ENCODE data around the gene COPA. TPM values are rescaled to one million over a fixed set of nuclear protein-coding genes. Genes with fewer than 3 reads are reported as not detected.
"Not testable (repeated sequence)": the region's sequence is repeated elsewhere in the genome, so short reads cannot be mapped to it uniquely, and the experiment has no call there.

Gene COPA
- 100 to 1,000 TPM; 140 to 167 (median 148) TPM for total RNA-seq
- 111 TPM for total RNA-seq (2013)

GRCh38 chr1:160342953-160343869 lies at the start of gene COPA, which contains the start of gene NCSTN:
Gene COPA, minus strand, starts transcription at chr1:160343250. Its CDS starts 80 bp downstream, at chr1:160343170.
Gene NCSTN, plus strand, starts transcription at chr1:160343383. Its CDS starts 14 bp downstream, at chr1:160343397.
- Mint-ChIP-seq H3K4me3 (peak within 1 kb of the TSS; percentile 100), H3K27me3 (ENCODE audit: low read depth in 2 of 2) (no peaks in the 10 kb centered on the region), H3K9me3 (no peaks in the 10 kb centered on the region), H3K36me3 (peaks cover 26% of the 10 kb centered on the region), H3K4me1 (peaks cover 40 to 45% of the 10 kb centered on the region in 2 donors), H3K27ac (peak within 1 kb of the TSS; percentile 99 to 100)
- Histone ChIP-seq H3K4me3 (ENCODE audit: low read length) (peak within 1 kb of the TSS; percentile 89), H3K27ac (ENCODE audit: low read length) (peak within 1 kb of the TSS; percentile 93), H3K9me3 (ENCODE audit: control insufficient read depth, insufficient read depth, low read length) (no peaks in the 10 kb centered on the region), H3K27me3 (ENCODE audit: control insufficient read depth, insufficient read depth, low read length) (no peaks in the 10 kb centered on the region), H3K4me1 (ENCODE audit: control insufficient read depth, insufficient read depth, low read length) (peaks cover 16% of the 10 kb centered on the region), H3K36me3 (ENCODE audit: control insufficient read depth, insufficient read depth, low read length) (peaks cover 37% of the 10 kb centered on the region)
- peak; percentile 83 to 96 for DNase-seq
- 0% methylated on average over 58 of the region's 58 CpGs for WGBS (ENCODE audit: insufficient coverage)
- intact Hi-C loops (cut with micrococcal nuclease), result loop anchor here (1.0 to 2.0 kb wide), 3 partner anchors 58 to 264 kb away; partner anchors contain the start of gene PEX19
- TF ChIP-seq, protein P1, sequence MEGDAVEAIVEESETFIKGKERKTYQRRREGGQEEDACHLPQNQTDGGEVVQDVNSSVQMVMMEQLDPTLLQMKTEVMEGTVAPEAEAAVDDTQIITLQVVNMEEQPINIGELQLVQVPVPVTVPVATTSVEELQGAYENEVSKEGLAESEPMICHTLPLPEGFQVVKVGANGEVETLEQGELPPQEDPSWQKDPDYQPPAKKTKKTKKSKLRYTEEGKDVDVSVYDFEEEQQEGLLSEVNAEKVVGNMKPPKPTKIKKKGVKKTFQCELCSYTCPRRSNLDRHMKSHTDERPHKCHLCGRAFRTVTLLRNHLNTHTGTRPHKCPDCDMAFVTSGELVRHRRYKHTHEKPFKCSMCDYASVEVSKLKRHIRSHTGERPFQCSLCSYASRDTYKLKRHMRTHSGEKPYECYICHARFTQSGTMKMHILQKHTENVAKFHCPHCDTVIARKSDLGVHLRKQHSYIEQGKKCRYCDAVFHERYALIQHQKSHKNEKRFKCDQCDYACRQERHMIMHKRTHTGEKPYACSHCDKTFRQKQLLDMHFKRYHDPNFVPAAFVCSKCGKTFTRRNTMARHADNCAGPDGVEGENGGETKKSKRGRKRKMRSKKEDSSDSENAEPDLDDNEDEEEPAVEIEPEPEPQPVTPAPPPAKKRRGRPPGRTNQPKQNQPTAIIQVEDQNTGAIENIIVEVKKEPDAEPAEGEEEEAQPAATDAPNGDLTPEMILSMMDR (IDR thresholded peaks at IDR 0.05), result no peak
- ATAC-seq, result peak; percentile 95 to 99 (median 96)

GRCh38 chr1:160388406-160388805 lies 45.4 kb upstream of the COPA start:
- H3K9me3 ChIP-seq (ENCODE audit: control insufficient read depth, insufficient read depth, low read length); H3K36me3 ChIP-seq (ENCODE audit: control insufficient read depth, insufficient read depth, low read length); H3K27me3 ChIP-seq (ENCODE audit: control insufficient read depth, insufficient read depth, low read length); H3K4me1 Mint-ChIP-seq; H3K4me3 ChIP-seq (ENCODE audit: low read length); DNase-seq; intact Hi-C loops (cut with micrococcal nuclease); H3K9me3 Mint-ChIP-seq; H3K27ac ChIP-seq (ENCODE audit: low read length); ATAC-seq; H3K27ac Mint-ChIP-seq; H3K4me1 ChIP-seq (ENCODE audit: control insufficient read depth, insufficient read depth, low read length); H3K4me3 Mint-ChIP-seq; H3K36me3 Mint-ChIP-seq: not testable (repeated sequence)
- WGBS (ENCODE audit: insufficient coverage), result 100% methylated on average over 2 of the region's 4 CpGs
- peaks cover 17 to 18% of the 10 kb centered on the region in 2 donors for H3K27me3 Mint-ChIP-seq (ENCODE audit: low read depth in 2 of 2)

DNA sequence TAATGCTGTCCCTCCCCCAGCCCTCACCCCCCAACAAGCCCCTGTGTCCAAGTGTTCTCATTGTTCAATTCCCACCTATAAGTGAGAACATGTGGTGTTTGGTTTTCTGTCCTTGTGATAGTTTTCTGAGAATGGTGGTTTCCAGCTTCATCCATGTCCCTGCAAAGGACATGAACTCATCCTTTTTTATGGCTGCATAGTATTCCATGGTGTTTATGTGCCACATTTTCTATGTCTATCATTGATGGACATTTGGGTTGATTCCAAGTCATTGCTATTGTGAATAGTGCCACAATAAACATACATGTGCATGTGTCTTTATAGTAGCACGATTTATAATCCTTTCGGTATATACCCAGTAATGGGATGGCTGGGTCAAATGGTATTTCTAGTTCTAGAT lies 41.8 kb upstream of the COPA start:
- H3K27ac Mint-ChIP-seq; H3K9me3 ChIP-seq (ENCODE audit: control insufficient read depth, insufficient read depth, low read length); DNase-seq; H3K4me1 ChIP-seq (ENCODE audit: control insufficient read depth, insufficient read depth, low read length); intact Hi-C loops (cut with micrococcal nuclease); H3K4me3 Mint-ChIP-seq; H3K36me3 ChIP-seq (ENCODE audit: control insufficient read depth, insufficient read depth, low read length); H3K4me1 Mint-ChIP-seq; H3K27me3 ChIP-seq (ENCODE audit: control insufficient read depth, insufficient read depth, low read length); H3K4me3 ChIP-seq (ENCODE audit: low read length); H3K36me3 Mint-ChIP-seq; H3K9me3 Mint-ChIP-seq; H3K27ac ChIP-seq (ENCODE audit: low read length); ATAC-seq: not testable (repeated sequence)
- no CpG with 5 or more reads among the region's 2 CpGs for WGBS (ENCODE audit: insufficient coverage)
- H3K27me3 Mint-ChIP-seq (ENCODE audit: low read depth in 2 of 2), result peaks cover 10% of the 10 kb centered on the region in 2 donors

GRCh38 chr1:160377585-160378206 lies 34.6 kb upstream of the COPA start:
- ATAC-seq, result no peak
- H3K4me1 ChIP-seq (ENCODE audit: control insufficient read depth, insufficient read depth, low read length), result peaks cover 21% of the 10 kb centered on the region
- Mint-ChIP-seq H3K4me3 (no peak overlapping the region), H3K27me3 (ENCODE audit: low read depth in 2 of 2) (peaks cover 0 to 10% of the 10 kb centered on the region in 2 donors), H3K9me3 (no peaks in the 10 kb centered on the region), H3K27ac (no peak overlapping the region), H3K4me1 (peaks cover 15 to 18% of the 10 kb centered on the region in 2 donors), H3K36me3 (no peaks in the 10 kb centered on the region)
- DNase-seq, result no peak
- no peaks in the 10 kb centered on the region for H3K27me3 ChIP-seq (ENCODE audit: control insufficient read depth, insufficient read depth, low read length)
- H3K36me3 ChIP-seq (ENCODE audit: control insufficient read depth, insufficient read depth, low read length), result no peaks in the 10 kb centered on the region
- 89% methylated on average over 6 of the region's 7 CpGs for WGBS (ENCODE audit: insufficient coverage)
- H3K27ac ChIP-seq (ENCODE audit: low read length), result no peak overlapping the region
- TF ChIP-seq, protein P1 (IDR thresholded peaks at IDR 0.05), result no peak
- H3K4me3 ChIP-seq (ENCODE audit: low read length), result no peak overlapping the region
- intact Hi-C loops (cut with micrococcal nuclease), result loop anchor here (5.0 to 10.0 kb wide), 2 partner anchors 290 to 443 kb away; no protein-coding TSS in a partner anchor
- no peaks in the 10 kb centered on the region for H3K9me3 ChIP-seq (ENCODE audit: control insufficient read depth, insufficient read depth, low read length)
